Heart left ventricle (tissue), 13 donors: ENCODE data around the gene MMP24OS.

Experiments used
- CTCF ChIP-seq, 12 donors: fragments of 200-600 bp; sonication (generic) in 4 of 12; IDR thresholded peaks; one replicate each; pipeline versions ENCODE4 v1.5.0 to v1.8.0; 2018 to 2022; ENCODE audit warnings: antibody characterized with exemption in 12 of 12, mild to moderate bottlenecking in 5 of 12
- POLR2A ChIP-seq, 2 donors: fragments of 450-650 bp; IDR thresholded peaks; one replicate each; pipeline ENCODE4 v1.6.1; 2017; ENCODE audit warnings: antibody characterized with exemption in 2 of 2, mild to moderate bottlenecking in 2 of 2, moderate library complexity in 2 of 2
- donor health status: ischemic (EF 13 %, LVEDD 7.1; RV severe dilation, severe dysfunction).
- donor health status: DM: no; HTN: yes; CAD: no.
- donor health status: DM: no; HTN: no; CAD: no.
- donor health status: ischemic (EF 25% LVEDD 6.9; RV normal size, moderate dysfunction).
- donor health status: ischemic (EF 25% LVEDD 5.7; RV mildly dilated, moderate dysfunction).
- donor health status: ischemic (EF 35%, LVEDD 5.7; RV mildly dilated, moderate dysfunction).
- donor health status: nonischemic (EF 11% LVEDD 7.7; RV severe dilation, severe dysfunction).
- donor health status: DM: yes; HTN: yes; CAD: no.
- donor health status: PGD.
- donor health status: ischemic (EF 29% LVEDD 5.4; RV normal size, mild dysfunction).
- donor health status: nonischemic (EF 23%, LVEDD 6.1; RV moderate dilation, normal function).

GRCh38 chr20:35240083-35240810 lies 37.7 kb downstream of the MMP24OS start:
- no peak for TF ChIP-seq CTCF (IDR thresholded peaks at IDR 0.05)
- TF ChIP-seq POLR2A (IDR thresholded peaks at IDR 0.05) = no peak
